Measurements from ENCODE around the gene VCAN.

The VCAN gene

DNA sequence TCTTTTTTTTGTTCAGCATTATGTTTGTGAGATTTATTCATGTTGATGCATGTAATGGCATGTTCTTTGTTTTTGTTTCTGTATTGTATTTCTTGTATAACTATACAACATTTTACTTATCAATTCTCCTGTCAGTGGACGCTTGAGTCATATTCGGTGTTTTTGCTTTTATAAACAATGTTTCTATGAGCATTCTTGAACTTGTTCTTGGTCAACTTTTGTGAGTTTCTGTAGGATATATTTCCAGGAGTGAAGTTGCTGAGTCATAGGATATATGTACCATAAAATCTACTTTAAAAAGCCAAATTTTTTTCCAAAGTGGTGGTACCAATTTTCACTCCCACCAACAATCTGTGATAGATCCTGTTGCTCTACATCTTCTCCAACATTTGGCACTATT is 104.8 kb downstream of the VCAN start:
- DNase-seq: no peak

- DNase-seq: no peak
These were observed 105.6 kb downstream of the VCAN start for GRCh38 chr5:83577036-83577636.

DNA sequence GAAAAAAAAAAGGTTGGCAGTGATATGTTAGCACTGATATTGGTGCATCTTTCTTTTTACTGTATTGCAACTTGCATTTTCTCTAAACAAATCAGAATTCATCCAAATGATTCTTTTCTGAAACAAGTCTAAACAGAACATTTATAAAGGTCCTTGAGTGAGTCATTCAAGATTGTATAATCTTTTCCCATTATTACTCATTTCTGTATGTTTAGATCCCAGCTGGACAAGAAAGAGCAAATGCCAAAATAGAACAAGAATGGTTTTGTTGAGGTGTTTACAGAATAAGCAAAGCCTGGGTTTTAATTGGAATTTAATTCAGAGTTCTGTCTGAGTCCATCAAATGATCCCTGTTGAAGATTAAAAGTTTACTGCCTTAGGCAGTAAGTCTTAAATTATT is 112.3 kb downstream of the VCAN start:
- no peak for DNase-seq

GRCh38 chr5:83586874-83587776 is 115.6 kb downstream of the VCAN start:
- no peak for DNase-seq

DNA sequence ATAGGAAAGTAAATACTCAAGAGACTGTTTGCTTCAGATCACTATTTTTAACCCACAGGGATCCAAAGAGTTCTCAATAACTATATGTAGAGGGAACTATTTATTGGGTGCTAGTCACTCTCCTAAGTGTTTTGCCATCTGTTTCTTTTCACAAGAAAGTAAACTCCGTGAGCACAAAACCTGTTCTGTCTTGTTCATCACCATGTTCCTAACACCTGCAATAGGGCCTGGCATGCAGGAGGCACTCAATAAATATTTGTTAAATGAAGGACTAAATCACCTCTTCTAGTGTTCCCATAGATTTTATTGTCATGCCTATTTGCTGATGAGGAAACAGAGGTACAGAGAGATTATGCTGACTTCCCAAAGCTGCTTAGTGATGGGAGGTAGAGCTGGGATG is 118.2 kb downstream of the VCAN start:
- no peak for DNase-seq

DNA sequence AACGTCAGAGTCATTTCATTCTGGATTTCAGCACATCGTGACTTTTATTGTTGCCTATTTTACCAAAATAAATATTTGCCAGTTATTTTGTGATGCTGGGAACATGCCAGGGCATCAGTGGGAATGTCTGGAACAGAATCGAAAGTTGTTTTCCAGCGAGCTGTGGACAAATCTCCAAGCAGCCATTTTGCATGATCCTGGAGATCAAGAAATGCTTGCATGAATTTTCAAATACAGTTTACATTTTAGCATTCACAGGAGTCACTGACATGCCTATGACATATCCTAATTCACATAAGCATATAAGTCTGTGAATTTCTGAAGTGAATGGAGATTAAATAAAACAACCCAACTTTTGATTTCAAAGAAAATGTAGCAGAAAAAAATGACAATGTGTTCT is 119.4 kb downstream of the VCAN start:
- no peak for DNase-seq

DNA sequence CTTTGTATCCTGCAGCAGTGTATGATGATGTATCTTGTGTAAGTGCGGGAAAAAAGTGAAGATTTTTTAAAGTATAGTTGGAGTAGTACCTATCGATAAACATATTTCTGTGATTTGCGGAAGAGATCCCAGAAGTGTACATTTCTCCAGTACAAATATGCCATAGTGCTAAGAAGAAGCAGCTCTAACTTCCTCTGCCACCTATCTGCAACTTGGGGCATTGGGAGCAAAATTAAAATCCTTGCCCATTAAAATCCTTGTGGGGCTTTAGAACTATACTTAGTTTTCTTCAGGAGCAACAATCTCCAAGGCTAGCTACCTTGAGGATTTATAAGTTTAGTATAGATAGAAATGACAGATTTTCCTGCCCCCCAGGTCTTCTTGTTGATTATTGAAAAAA is 123.7 kb downstream of the VCAN start:
- no peak for DNase-seq

GRCh38 chr5:83608122-83608521 is 136.6 kb downstream of the VCAN start:
- no peak for DNase-seq

- no peak for DNase-seq
These were observed 143.3 kb downstream of the VCAN start for GRCh38 chr5:83614841-83615240.

DNA sequence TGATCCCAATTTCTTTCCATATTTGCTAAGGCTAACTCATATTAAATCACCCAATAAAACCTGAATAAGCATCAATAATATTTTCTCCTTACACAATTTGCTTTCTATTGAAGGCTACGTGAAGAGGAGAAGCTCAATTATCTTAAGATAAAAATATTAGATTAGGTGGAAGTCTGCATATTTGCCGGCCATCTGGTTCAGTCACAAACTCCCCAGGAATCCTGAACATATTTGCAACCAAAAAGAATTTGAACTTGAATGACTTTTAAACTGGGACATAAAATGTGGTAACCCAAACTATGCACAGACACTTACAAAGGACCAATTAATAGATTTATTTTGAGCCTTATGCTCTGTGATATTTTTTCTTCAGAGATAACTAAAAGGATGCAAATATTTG is 156.8 kb downstream of the VCAN start:
- no peak for DNase-seq

Measured in SIG-M5 (cell line).